Measurements from ENCODE around the gene CHST11. TPM values are rescaled to one million over a fixed set of nuclear protein-coding genes. Genes with fewer than 3 reads are reported as not detected.

The CHST11 gene
- total and polyA plus RNA-seq, 9 of the 15 experiments (the other 6 are each of a cell fraction or from before 2014, with no cell fraction given): 2.3 to 38.7 (median 15.0) TPM

DNA sequence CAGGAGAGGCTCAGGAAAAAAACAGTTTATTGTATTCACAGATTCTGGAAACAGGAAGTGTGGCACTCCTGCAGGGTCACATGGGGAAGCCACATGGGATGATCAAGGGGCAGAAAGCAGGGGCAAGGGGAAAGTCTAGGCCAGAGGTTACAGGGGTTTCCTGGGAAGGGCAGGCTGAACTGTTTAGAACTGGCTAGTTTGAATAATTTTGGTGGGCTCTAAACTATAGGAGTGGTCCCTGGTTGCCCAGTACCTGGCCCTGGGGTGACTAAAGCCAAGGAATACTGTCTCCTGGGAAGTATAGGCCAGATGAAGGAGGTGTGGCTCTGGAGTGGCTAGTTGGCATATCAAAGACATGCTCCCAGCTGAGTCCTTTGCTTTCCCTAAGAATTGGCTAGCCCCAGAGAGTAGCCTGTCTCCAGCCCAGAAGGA, 332.1 kb downstream of the CHST11 start:
- no peaks in the 10 kb centered on the region for H3K9me1 ChIP-seq (ENCODE audit: control insufficient read depth, insufficient read depth, low read length)
- ChIA-PET CTCF (ENCODE audit: low intra/inter-chr PET ratio) (no interaction called here), POLR2A (interaction anchor here (0.7 kb wide), 1 partner anchor 26 kb away, joined by 3 read pairs; no protein-coding TSS in a partner anchor)
- no peaks in the 10 kb centered on the region for H3K79me2 ChIP-seq (ENCODE audit: control insufficient read depth, insufficient read depth, low read length)
- peak overlapping the region; percentile 71 for H2AFZ ChIP-seq (ENCODE audit: low read depth, low read length)
- in situ Hi-C loops (cut with MboI) (no loop called here), intact Hi-C loops (cut with micrococcal nuclease) (no loop called here)
- no peaks in the 10 kb centered on the region for H4K20me1 ChIP-seq (replicated peaks; ENCODE audit: control insufficient read depth, insufficient read depth, low read length)
- H3K9me3 ChIP-seq (replicated peaks; ENCODE audit: control insufficient read depth, insufficient read depth, low read depth, low read length): no peaks in the 10 kb centered on the region
- H3K27ac ChIP-seq (ENCODE audit: extremely low read depth, low read depth, low read length): no peak overlapping the region; the same call in 2 of the 3 replicates
- ATAC-seq: peak; percentile 34
- no TSS peak for BruUV-seq (replicated peaks)
- no peak overlapping the region for H3K9ac ChIP-seq (ENCODE audit: insufficient read depth in 1 of 2, low read depth in 2 of 2, low read length in 2 of 2)
- no peak overlapping the region for H3K4me2 ChIP-seq (ENCODE audit: insufficient read depth, low read length)
- H3K27me3 ChIP-seq (ENCODE audit: control insufficient read depth in 2 of 2, insufficient read depth in 2 of 2, low read length in 2 of 2): no peaks in the 10 kb centered on the region
- H3K4me1 ChIP-seq (replicated peaks in 1 of 2; ENCODE audit: control insufficient read depth in 2 of 2, insufficient read depth in 2 of 2, low read length in 2 of 2): peaks cover 9 to 29% of the 10 kb centered on the region in 2 experiments; a peak in 3 of 5 replicates
- H3K36me3 ChIP-seq (ENCODE audit: control insufficient read depth, insufficient read depth, low read length): no peaks in the 10 kb centered on the region
- DNase-seq (ENCODE audit: extremely low read depth in 1 of 4, low spot score in 3 of 4): no peak
- FAIRE-seq: no peak
- H3K4me3 ChIP-seq: no peak overlapping the region
- no peak for TF ChIP-seq CBX5 (IDR thresholded peaks at IDR 0.05; ENCODE audit: borderline replicate concordance, low read depth)
- no peak for TF ChIP-seq ZSCAN29 (IDR thresholded peaks at IDR 0.05)
- TF ChIP-seq MTA3 (IDR thresholded peaks at IDR 0.05; ENCODE audit: borderline replicate concordance): no peak
- TF ChIP-seq, protein P1, sequence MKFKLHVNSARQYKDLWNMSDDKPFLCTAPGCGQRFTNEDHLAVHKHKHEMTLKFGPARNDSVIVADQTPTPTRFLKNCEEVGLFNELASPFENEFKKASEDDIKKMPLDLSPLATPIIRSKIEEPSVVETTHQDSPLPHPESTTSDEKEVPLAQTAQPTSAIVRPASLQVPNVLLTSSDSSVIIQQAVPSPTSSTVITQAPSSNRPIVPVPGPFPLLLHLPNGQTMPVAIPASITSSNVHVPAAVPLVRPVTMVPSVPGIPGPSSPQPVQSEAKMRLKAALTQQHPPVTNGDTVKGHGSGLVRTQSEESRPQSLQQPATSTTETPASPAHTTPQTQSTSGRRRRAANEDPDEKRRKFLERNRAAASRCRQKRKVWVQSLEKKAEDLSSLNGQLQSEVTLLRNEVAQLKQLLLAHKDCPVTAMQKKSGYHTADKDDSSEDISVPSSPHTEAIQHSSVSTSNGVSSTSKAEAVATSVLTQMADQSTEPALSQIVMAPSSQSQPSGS (CRISPR knock-in tag; IDR thresholded peaks at IDR 0.05): no peak
- TF ChIP-seq ESRRA (IDR thresholded peaks at IDR 0.05; ENCODE audit: borderline replicate concordance, low read depth): no peak
- TF ChIP-seq OTX1 (CRISPR knock-in tag; IDR thresholded peaks at IDR 0.05): no peak
- TF ChIP-seq CREBBP (IDR thresholded peaks at IDR 0.05; ENCODE audit: low read depth, low read length): no peak
- TF ChIP-seq ELF1 (tag; IDR thresholded peaks at IDR 0.05): peak; percentile 58; the same call in 1 of the 2 replicates
- TF ChIP-seq, protein P2, sequence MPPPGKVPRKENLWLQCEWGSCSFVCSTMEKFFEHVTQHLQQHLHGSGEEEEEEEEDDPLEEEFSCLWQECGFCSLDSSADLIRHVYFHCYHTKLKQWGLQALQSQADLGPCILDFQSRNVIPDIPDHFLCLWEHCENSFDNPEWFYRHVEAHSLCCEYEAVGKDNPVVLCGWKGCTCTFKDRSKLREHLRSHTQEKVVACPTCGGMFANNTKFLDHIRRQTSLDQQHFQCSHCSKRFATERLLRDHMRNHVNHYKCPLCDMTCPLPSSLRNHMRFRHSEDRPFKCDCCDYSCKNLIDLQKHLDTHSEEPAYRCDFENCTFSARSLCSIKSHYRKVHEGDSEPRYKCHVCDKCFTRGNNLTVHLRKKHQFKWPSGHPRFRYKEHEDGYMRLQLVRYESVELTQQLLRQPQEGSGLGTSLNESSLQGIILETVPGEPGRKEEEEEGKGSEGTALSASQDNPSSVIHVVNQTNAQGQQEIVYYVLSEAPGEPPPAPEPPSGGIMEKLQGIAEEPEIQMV (tag; conservative IDR thresholded peaks at IDR 0.05; ENCODE audit: low read depth): 0 out of 2 replicates have a peak, but pooled peaks have one; percentile 14
- TF ChIP-seq TRIM28 (IDR thresholded peaks at IDR 0.05): no peak
- no peak for TF ChIP-seq ZNF121 (CRISPR knock-in tag; conservative IDR thresholded peaks at IDR 0.05)
- 0 out of 2 replicates have a peak, but pooled peaks have one; percentile 35 for TF ChIP-seq KLF13 (tag; IDR thresholded peaks at IDR 0.05; ENCODE audit: borderline replicate concordance, low read depth)
- TF ChIP-seq XRCC5 (IDR thresholded peaks at IDR 0.05; ENCODE audit: low read depth, low read length): no peak
- TF ChIP-seq NR2F6 (CRISPR knock-in tag; IDR thresholded peaks at IDR 0.05): no peak
- no peak for TF ChIP-seq ETV6 (IDR thresholded peaks at IDR 0.05; ENCODE audit: borderline replicate concordance in 1 of 2, low read depth in 2 of 2, low read length in 1 of 2)
- no peak for TF ChIP-seq ETV6 (CRISPR knock-in tag; IDR thresholded peaks at IDR 0.05; ENCODE audit: borderline replicate concordance)
- no peak for TF ChIP-seq ZNF197 (CRISPR knock-in tag; IDR thresholded peaks at IDR 0.05; ENCODE audit: low read depth)
- peak; percentile 66 for TF ChIP-seq RAD51 (IDR thresholded peaks at IDR 0.05; ENCODE audit: borderline replicate concordance, low read depth)
- no peak for TF ChIP-seq DACH1 (IDR thresholded peaks at IDR 0.05; ENCODE audit: partially characterized antibody)
- no peak for TF ChIP-seq RAD21 (CRISPR knock-in tag; conservative IDR thresholded peaks at IDR 0.05 in 1 of 2, IDR thresholded peaks at IDR 0.05 in 1 of 2)
- TF ChIP-seq KAT2B (IDR thresholded peaks at IDR 0.05; ENCODE audit: low read depth, low read length): no peak
- 0 out of 2 replicates have a peak, but pooled peaks have one; percentile 40 for TF ChIP-seq ZNF589 (CRISPR knock-in tag; IDR thresholded peaks at IDR 0.05; ENCODE audit: low read depth)
- no peak for TF ChIP-seq HCFC1 (IDR thresholded peaks at IDR 0.05; ENCODE audit: low read depth, low read length)
